Panc1 (cell line): Measurements from ENCODE around the gene XXYLT1. TPM values are rescaled to one million over a fixed set of nuclear protein-coding genes. Genes with fewer than 3 reads are reported as not detected.
"Not testable (repeated sequence)": the region's sequence is repeated elsewhere in the genome, so short reads cannot be mapped to it uniquely, and the experiment has no call there.

ENCODE experiments used
- ATAC-seq: fragments of 200-7000 bp; cut with Tn5 transposase; 2 replicates; pipeline ENCODE4 v1.9.1; 2020; ENCODE audit warnings: mild to moderate bottlenecking, moderate library complexity
- BruUV-seq: library from RNA; stranded (reverse); fragments of 400-500 nt; replicated peaks from 2 replicates; lab custom pipeline; 2021; lab: Mats Ljungman, UMichigan
- CTCF ChIA-PET: fragments of 300-600 bp; sonication (Branson Sonifier 250); formaldehyde crosslinking; loops from one replicate; lab custom pipeline; 2022; ENCODE audit warnings: antibody characterized with exemption; lab: Charles Lee
- POLR2A ChIA-PET: fragments of 300-600 bp; sonication (Branson Sonifier 250); formaldehyde crosslinking; loops from one replicate; lab custom pipeline; 2022; ENCODE audit warnings: antibody characterized with exemption; lab: Charles Lee
- DNase-seq: peaks from one replicate; pipeline ENCODE4 v3.0.0-alpha.2; 2010; ENCODE audit warnings: low read depth, low spot score
- H3K27ac ChIP-seq: 2 replicates; pipeline ENCODE4 v1.5.1; 2011; ENCODE audit warnings: mild to moderate bottlenecking, low read length, inconsistent platforms
- H3K27me3 ChIP-seq: fragments of 200-500 bp; sonication (Bioruptor generic); 2 replicates; pipeline ENCODE4 v1.6.0; 2014; ENCODE audit warnings: low read length, inconsistent platforms; ENCODE audit not compliant: control insufficient read depth, insufficient read depth
- H3K36me3 ChIP-seq: fragments of 200-500 bp; sonication (Bioruptor generic); 2 replicates; pipeline ENCODE4 v1.5.1; 2014; ENCODE audit warnings: inconsistent platforms, mild to moderate bottlenecking, low read length, moderate library complexity; ENCODE audit not compliant: control insufficient read depth, insufficient read depth
- H3K4me1 ChIP-seq: 2 replicates; pipeline ENCODE4 v1.5.1; 2011; ENCODE audit warnings: inconsistent platforms, mild to moderate bottlenecking, low read length, moderate library complexity; ENCODE audit not compliant: control insufficient read depth, insufficient read depth
- H3K4me3 ChIP-seq, 2 experiments: 2 replicates each; pipeline ENCODE4 v1.5.1; 2011 to 2012; ENCODE audit warnings: low read depth in 2 of 2, low read length in 2 of 2, mild to moderate bottlenecking in 2 of 2, inconsistent platforms in 1 of 2, moderate library complexity in 1 of 2
- H3K9me3 ChIP-seq: fragments of 200-500 bp; sonication (Bioruptor generic); 2 replicates; pipeline ENCODE4 v1.5.1; 2014; ENCODE audit warnings: low read depth, mild to moderate bottlenecking, inconsistent platforms, low read length, moderate library complexity; ENCODE audit not compliant: control insufficient read depth, insufficient read depth
- CTCF ChIP-seq: fragments of 450-650 bp; IDR thresholded peaks from 2 replicates; pipeline ENCODE4 v1.5.1; 2017; ENCODE audit warnings: mild to moderate bottlenecking
- POLR2AphosphoS5 ChIP-seq: IDR thresholded peaks from 2 replicates; pipeline ENCODE4 v1.6.1; 2012; ENCODE audit warnings: mild to moderate bottlenecking, low read depth, low read length, moderate library complexity
- REST ChIP-seq, 2 experiments: IDR thresholded peaks; 2 replicates each; pipeline ENCODE4 v1.6.1; 2011 to 2012; ENCODE audit warnings: low read depth in 2 of 2, control low read depth in 1 of 2, low read length in 1 of 2, mild to moderate bottlenecking in 1 of 2, moderate library complexity in 1 of 2; ENCODE audit not compliant: insufficient read depth in 1 of 2
- SIN3A ChIP-seq: IDR thresholded peaks from 2 replicates; pipeline ENCODE4 v1.6.1; 2012; ENCODE audit warnings: low read depth, mild to moderate bottlenecking, low read length, moderate library complexity, borderline replicate concordance; ENCODE audit not compliant: insufficient read depth
- TCF7L2 ChIP-seq: IDR thresholded peaks from 2 replicates; pipeline ENCODE4 v1.6.1; 2011; ENCODE audit warnings: mild to moderate bottlenecking, low read depth, low read length, inconsistent platforms
- in situ Hi-C: cut with HindIII; loops from 2 replicates; pipeline ENCODE4 v1.10.0; 2016; ENCODE audit warnings: low sequenced_read_pairs, low pct_unique_long_range_greater_than_20kb
- intact Hi-C: fragments of 100-400 bp; cut with micrococcal nuclease; formaldehyde crosslinking; loops from one replicate; pipeline ENCODE4 v1.10.0; 2022; ENCODE audit not compliant: unreplicated experiment
- total RNA-seq: library from RNA; stranded (reverse); gene quantifications from one replicate; pipeline ENCODE4 v1.2.1, GENCODE V29; 2021; ENCODE audit not compliant: unreplicated experiment

Gene XXYLT1
- total RNA-seq, 1 experiment from 2014 or later, result 26.0 TPM

DNA sequence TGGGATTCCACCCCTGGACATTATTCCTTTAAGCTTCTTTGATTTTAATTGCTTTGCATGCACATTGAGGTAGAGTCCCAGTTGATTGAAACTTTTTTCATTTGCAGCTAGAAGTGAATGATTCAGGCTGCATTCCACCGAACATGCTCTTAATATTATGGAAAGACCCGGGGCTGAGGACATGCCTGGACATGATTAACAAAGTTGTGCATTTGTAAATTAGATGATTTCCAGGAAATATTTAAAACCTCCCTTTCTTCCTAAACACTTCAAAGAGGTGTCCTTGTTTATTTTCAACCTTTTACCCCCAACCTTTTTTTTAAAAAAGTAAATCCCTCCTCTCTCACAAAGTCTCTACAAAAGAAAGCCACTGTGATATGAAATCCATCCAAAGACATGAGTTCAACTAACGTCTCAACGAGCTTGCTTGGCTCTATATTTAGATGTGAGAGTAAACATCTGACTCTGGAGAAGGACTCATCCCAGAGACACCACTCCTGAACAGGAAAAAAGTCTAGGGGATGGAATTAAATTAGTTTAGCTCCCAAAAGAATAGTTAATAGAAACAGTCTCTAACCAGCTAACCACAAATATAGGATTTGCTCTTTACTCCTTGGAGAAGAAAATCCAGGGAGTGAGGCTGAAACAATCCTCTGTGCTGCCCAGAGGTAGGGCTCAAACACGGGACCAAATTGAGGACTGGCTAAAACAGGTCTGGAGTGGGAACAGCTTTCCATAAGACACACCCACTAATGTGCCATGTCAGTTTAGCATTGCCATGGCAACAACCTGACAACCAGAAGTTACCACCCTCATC, 83.1 kb downstream of the XXYLT1 start:
- POLR2A ChIA-PET, result no interaction called here
- Histone ChIP-seq H3K27ac (0 out of 2 replicates have a peak overlapping the region, but pooled peaks have one; percentile 7), H3K27me3 (no peaks in the 10 kb centered on the region), H3K4me1 (peaks cover 8% of the 10 kb centered on the region), H3K4me3 (no peak overlapping the region), H3K36me3 (no peaks in the 10 kb centered on the region), H3K9me3 (peaks cover 16% of the 10 kb centered on the region)
- no TSS peak for BruUV-seq
- intact Hi-C loops (no loop called here), in situ Hi-C loops (no loop called here)
- DNase-seq (no peak), ATAC-seq (peak; percentile 47; the same call in 1 of the 2 replicates)
- TF ChIP-seq REST (IDR thresholded peaks at IDR 0.05; ENCODE audit: insufficient read depth in 1 of 2, low read depth in 2 of 2, low read length in 1 of 2) (no peak), SIN3A (no peak), CTCF (no peak), POLR2AphosphoS5 (no peak), TCF7L2 (no peak)
- CTCF ChIA-PET, result no interaction called here

DNA sequence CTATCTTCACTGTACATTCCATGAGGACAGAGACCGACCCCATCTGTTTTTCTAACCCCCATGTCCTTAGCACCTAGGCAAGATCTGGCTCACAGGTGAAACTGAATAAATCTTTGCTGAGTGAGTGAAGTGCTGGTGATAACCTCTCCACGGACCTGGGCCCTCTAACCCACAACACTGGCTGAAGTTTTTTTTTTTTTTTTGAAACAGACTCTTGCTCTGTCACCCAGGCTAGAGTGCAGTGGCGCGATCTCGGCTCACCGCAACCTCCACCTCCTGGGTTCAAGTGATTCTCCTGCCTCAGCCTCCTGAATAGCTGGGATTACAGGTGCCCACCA, 84.3 kb downstream of the XXYLT1 start:
- ATAC-seq, intact Hi-C loops, BruUV-seq, in situ Hi-C loops, H3K27ac ChIP-seq, H3K27me3 ChIP-seq, H3K4me3 ChIP-seq, DNase-seq, H3K36me3 ChIP-seq: not testable (repeated sequence)
- POLR2A ChIA-PET, result interaction anchor here (0.6 kb wide), 1 partner anchor 139 kb away, joined by 6 read pairs; no protein-coding TSS in a partner anchor
- peaks cover 14% of the 10 kb centered on the region for H3K9me3 ChIP-seq
- peaks cover 20% of the 10 kb centered on the region for H3K4me1 ChIP-seq
- CTCF ChIA-PET, result interaction anchor here (0.6 kb wide), 1 partner anchor 852 kb away, joined by 4 read pairs; no protein-coding TSS in a partner anchor
